Naive thymus-derived CD4-positive, alpha-beta T cell (primary cell): Measurements from ENCODE around the gene ASAP3. TPM values are rescaled to one million over a fixed set of nuclear protein-coding genes. Genes with fewer than 3 reads are reported as not detected.

Experiments used
- ATAC-seq: fragments of 150-1000 bp; cut with Tn5 transposase; 2 replicates; pipeline ENCODE4 v1.10.0; 2021; ENCODE audit warnings: mild to moderate bottlenecking, moderate library complexity
- CTCF ChIA-PET: fragments of 350-600 bp; sonication (Branson Sonifier 250); formaldehyde crosslinking; loops from one replicate; lab custom pipeline; 2021; ENCODE audit warnings: antibody characterized with exemption; lab: Charles Lee
- POLR2A ChIA-PET: fragments of 350-600 bp; sonication (Branson Sonifier 250); formaldehyde crosslinking; loops from one replicate; lab custom pipeline; 2021; ENCODE audit warnings: antibody characterized with exemption, inconsistent platforms; lab: Charles Lee
- DNase-seq, 9 donors: peaks; one replicate each; pipeline versions ENCODE4 v3.0.0 to v3.0.0-alpha.2; 2020 to 2022; ENCODE audit warnings: mixed read lengths in 1 of 9
- H3K27ac ChIP-seq: one replicate; pipeline ENCODE4 v1.7.0; 2013; ENCODE audit warnings: mild to moderate bottlenecking, low read depth, low read length, moderate library complexity
- H3K27me3 ChIP-seq, 2 donors: one replicate each; pipeline ENCODE4 v1.7.0; 2013; ENCODE audit warnings: low read length in 2 of 2, mild to moderate bottlenecking in 2 of 2, moderate library complexity in 2 of 2; ENCODE audit not compliant: control insufficient read depth in 2 of 2, insufficient read depth in 2 of 2
- H3K36me3 ChIP-seq, 3 experiments: 1 replicate in 2 of 3; 2 replicates in 1 of 3; pipeline ENCODE4 v1.7.0; 2013; ENCODE audit warnings: low read length in 3 of 3, mild to moderate bottlenecking in 3 of 3, moderate library complexity in 1 of 3; ENCODE audit not compliant: insufficient read depth in 3 of 3, control insufficient read depth in 2 of 3
- H3K4me1 ChIP-seq, 2 donors: one replicate each; pipeline ENCODE4 v1.7.0; 2013; ENCODE audit warnings: low read length in 2 of 2, mild to moderate bottlenecking in 2 of 2, moderate library complexity in 1 of 2; ENCODE audit not compliant: control insufficient read depth in 2 of 2, insufficient read depth in 2 of 2
- H3K4me3 ChIP-seq: 2 replicates; pipeline ENCODE4 v1.7.0; 2013; ENCODE audit warnings: mild to moderate bottlenecking, low read length
- H3K9me3 ChIP-seq, 3 experiments: 1 replicate in 2 of 3; 2 replicates in 1 of 3; pipeline ENCODE4 v1.7.0; 2013; ENCODE audit warnings: low read length in 3 of 3; ENCODE audit not compliant: control insufficient read depth in 2 of 3
- H3K27ac Mint-ChIP-seq, 9 donors: one replicate each; pipeline ENCODE4 v1.8.0; 2020 to 2022; ENCODE audit warnings: mixed read lengths in 9 of 9, mild to moderate bottlenecking in 8 of 9, moderate library complexity in 5 of 9, inconsistent platforms in 2 of 9
- H3K27me3 Mint-ChIP-seq, 5 donors: one replicate each; pipeline ENCODE4 v1.8.0; 2021 to 2022; ENCODE audit warnings: mixed read lengths in 5 of 5, mild to moderate bottlenecking in 1 of 5
- H3K36me3 Mint-ChIP-seq, 5 donors: one replicate each; pipeline ENCODE4 v1.8.0; 2020 to 2022; ENCODE audit warnings: mixed read lengths in 5 of 5, mild to moderate bottlenecking in 3 of 5, inconsistent platforms in 1 of 5
- H3K4me1 Mint-ChIP-seq, 7 donors: one replicate each; pipeline ENCODE4 v1.8.0; 2020 to 2022; ENCODE audit warnings: mixed read lengths in 7 of 7, mild to moderate bottlenecking in 3 of 7, inconsistent platforms in 1 of 7
- H3K4me3 Mint-ChIP-seq, 10 donors: one replicate each; pipeline ENCODE4 v1.8.0; 2020 to 2022; ENCODE audit warnings: mild to moderate bottlenecking in 10 of 10, mixed read lengths in 10 of 10, moderate library complexity in 6 of 10, inconsistent platforms in 2 of 10
- H3K9me3 Mint-ChIP-seq, 11 donors: one replicate each; pipeline ENCODE4 v1.8.0; 2020 to 2022; ENCODE audit warnings: mixed read lengths in 11 of 11, mild to moderate bottlenecking in 4 of 11, inconsistent platforms in 1 of 11, moderate library complexity in 1 of 11
- intact Hi-C, 2 donors: fragments of 100-400 bp; cut with micrococcal nuclease; formaldehyde crosslinking; loops; one replicate each; pipeline ENCODE4 v1.15.1; 2023
- polyA plus RNA-seq, 2 donors: library from polyadenylated mRNA; unstranded; fragments of 300-500 nt; fragmentation: Illumina TruSeq; gene quantifications; one replicate each; pipeline ENCODE4 v1.2.3, GENCODE V29; 2021
- total RNA-seq, 6 experiments: library from RNA in 5 of 6; stranded (reverse) in 5 of 6; gene quantifications; 1 replicate in 5 of 6; 2 replicates in 1 of 6; pipeline ENCODE4 v1.2.3 and lab custom pipeline; 2021 to 2026

Gene ASAP3
- total and polyA plus RNA-seq, 7 experiments from 2014 or later: 0.12 to 8.8 (median 1.5) TPM

- Histone ChIP-seq H3K36me3 (peaks cover 0 to 38% (median 0%) of the 10 kb centered on the region in 3 experiments), H3K27me3 (no peaks in the 10 kb centered on the region), H3K4me3 (no peak overlapping the region), H3K9me3 (no peaks in the 10 kb centered on the region), H3K27ac (no peak overlapping the region), H3K4me1 (no peaks in the 10 kb centered on the region)
- H3K36me3 Mint-ChIP-seq: peaks cover 0 to 19% (median 5%) of the 10 kb centered on the region in 5 donors
- ChIA-PET CTCF (interaction anchor here (0.6 kb wide), 1 partner anchor 1179 kb away, joined by 4 read pairs; no protein-coding TSS in a partner anchor), POLR2A (interaction anchor here (0.9 kb wide), 1 partner anchor 35 kb away, joined by 3 read pairs; no protein-coding TSS in a partner anchor)
- no peaks in the 10 kb centered on the region for H3K9me3 Mint-ChIP-seq
- peak overlapping the region in 4 of 9 donors; percentile 28 to 67 (median 46) for H3K27ac Mint-ChIP-seq
- DNase-seq: no peak
- no peak for ATAC-seq
- intact Hi-C loops: no loop called here
- peaks cover 0 to 2% (median 0%) of the 10 kb centered on the region in 7 donors for H3K4me1 Mint-ChIP-seq
- H3K27me3 Mint-ChIP-seq: no peaks in the 10 kb centered on the region
- no peak overlapping the region for H3K4me3 Mint-ChIP-seq
Measured at GRCh38 chr1:23389837-23390321, 94.1 kb downstream of the ASAP3 start.

- Histone ChIP-seq H3K27ac (no peak overlapping the region), H3K36me3 (peaks cover 0 to 38% (median 0%) of the 10 kb centered on the region in 3 experiments), H3K9me3 (no peaks in the 10 kb centered on the region), H3K4me1 (no peaks in the 10 kb centered on the region), H3K4me3 (no peak overlapping the region), H3K27me3 (no peaks in the 10 kb centered on the region)
- intact Hi-C loops: no loop called here
- H3K27ac Mint-ChIP-seq: peak overlapping the region in 1 of 9 donors; percentile 25
- no peaks in the 10 kb centered on the region for H3K27me3 Mint-ChIP-seq
- peaks cover 0 to 2% (median 0%) of the 10 kb centered on the region in 7 donors for H3K4me1 Mint-ChIP-seq
- H3K36me3 Mint-ChIP-seq: peaks cover 0 to 23% (median 7%) of the 10 kb centered on the region in 5 donors
- POLR2A ChIA-PET: no interaction called here
- no peaks in the 10 kb centered on the region for H3K9me3 Mint-ChIP-seq
- DNase-seq (no peak), ATAC-seq (no peak)
- CTCF ChIA-PET: no interaction called here
- H3K4me3 Mint-ChIP-seq: no peak overlapping the region
Measured at GRCh38 chr1:23387494-23387893, 96.5 kb downstream of the ASAP3 start.

- Mint-ChIP-seq H3K36me3 (peaks cover 0 to 28% (median 7%) of the 10 kb centered on the region in 5 donors), H3K4me1 (peaks cover 0 to 4% (median 0%) of the 10 kb centered on the region in 7 donors), H3K27ac (no peak overlapping the region), H3K27me3 (no peaks in the 10 kb centered on the region), H3K9me3 (no peaks in the 10 kb centered on the region), H3K4me3 (no peak overlapping the region)
- Histone ChIP-seq H3K27me3 (no peaks in the 10 kb centered on the region), H3K36me3 (peaks cover 0 to 52% (median 0%) of the 10 kb centered on the region in 3 experiments), H3K27ac (no peak overlapping the region), H3K4me3 (no peak overlapping the region), H3K4me1 (no peaks in the 10 kb centered on the region), H3K9me3 (no peaks in the 10 kb centered on the region)
- POLR2A ChIA-PET: interaction anchor here (0.6 kb wide), 1 partner anchor 44 kb away, joined by 3 read pairs; no protein-coding TSS in a partner anchor
- no peak for ATAC-seq
- intact Hi-C loops: no loop called here
- no peak for DNase-seq
- CTCF ChIA-PET: interaction anchor here (0.6 kb wide), 1 partner anchor 40 kb away, joined by 5 read pairs; no protein-coding TSS in a partner anchor
Measured at GRCh38 chr1:23385119-23385621, 98.8 kb downstream of the ASAP3 start.

- Mint-ChIP-seq H3K27me3 (no peaks in the 10 kb centered on the region), H3K9me3 (no peaks in the 10 kb centered on the region), H3K4me3 (no peak overlapping the region), H3K4me1 (peaks cover 0 to 4% (median 0%) of the 10 kb centered on the region in 7 donors), H3K36me3 (peaks cover 0 to 28% (median 7%) of the 10 kb centered on the region in 5 donors), H3K27ac (peak overlapping the region in 2 of 9 donors; percentile 45 to 82)
- ATAC-seq: no peak
- no peaks in the 10 kb centered on the region for H3K4me1 ChIP-seq
- ChIA-PET POLR2A (interaction anchor here (0.6 kb wide), 2 partner anchors 43 to 265 kb away, joined by 3 to 4 read pairs; no protein-coding TSS in a partner anchor), CTCF (no interaction called here)
- H3K9me3 ChIP-seq: no peaks in the 10 kb centered on the region
- no peak for DNase-seq
- H3K27ac ChIP-seq: no peak overlapping the region
- H3K4me3 ChIP-seq: no peak overlapping the region
- H3K27me3 ChIP-seq: no peaks in the 10 kb centered on the region
- peaks cover 0 to 52% (median 0%) of the 10 kb centered on the region in 3 experiments for H3K36me3 ChIP-seq
- intact Hi-C loops: loop anchor here in 1 of 2 donors (5.0 kb wide), 1 partner anchor 42 kb away; the partner anchor contains the start of gene HNRNPR
Measured at GRCh38 chr1:23384312-23385058, 99.5 kb downstream of the ASAP3 start.

GRCh38 chr1:23383577-23384311 is 100.2 kb downstream of the ASAP3 start:
- H3K27ac ChIP-seq: no peak overlapping the region
- no peak overlapping the region for H3K4me3 Mint-ChIP-seq
- no peaks in the 10 kb centered on the region for H3K27me3 ChIP-seq
- H3K27me3 Mint-ChIP-seq: no peaks in the 10 kb centered on the region
- H3K9me3 Mint-ChIP-seq: no peaks in the 10 kb centered on the region
- ChIA-PET POLR2A (interaction anchor here (0.6 kb wide), 1 partner anchor 264 kb away, joined by 4 read pairs; no protein-coding TSS in a partner anchor), CTCF (no interaction called here)
- no peak for ATAC-seq
- H3K9me3 ChIP-seq: no peaks in the 10 kb centered on the region
- H3K36me3 ChIP-seq: peaks cover 0 to 52% (median 0%) of the 10 kb centered on the region in 3 experiments
- intact Hi-C loops: loop anchor here in 1 of 2 donors (5.0 kb wide), 1 partner anchor 41 kb away; the partner anchor contains the start of gene HNRNPR
- peak overlapping the region in 2 of 9 donors; percentile 45 to 82 for H3K27ac Mint-ChIP-seq
- peaks cover 0 to 4% (median 0%) of the 10 kb centered on the region in 7 donors for H3K4me1 Mint-ChIP-seq
- peaks cover 0 to 28% (median 7%) of the 10 kb centered on the region in 5 donors for H3K36me3 Mint-ChIP-seq
- H3K4me3 ChIP-seq: no peak overlapping the region
- no peak for DNase-seq
- H3K4me1 ChIP-seq: no peaks in the 10 kb centered on the region
